Right renal cortex interstitium (tissue), 3 donors: Measurements from ENCODE around the gene KREMEN2. TPM values are rescaled to one million over a fixed set of nuclear protein-coding genes. Genes with fewer than 3 reads are reported as not detected.

Experiments
- DNase-seq, 3 donors: peaks; one replicate each; pipeline ENCODE4 v3.0.0-alpha.2; 2013; ENCODE audit warnings: low read depth in 3 of 3, low spot score in 2 of 3
- polyA plus RNA-seq, 3 donors: library from polyadenylated mRNA; unstranded; fragments of 120-200 nt; gene quantifications; one replicate each; pipeline ENCODE4 v1.2.1, GENCODE V29; 2013; ENCODE audit not compliant: insufficient read length in 3 of 3

The KREMEN2 gene
- polyA plus RNA-seq, 3 donors, result 1.00 to 1.4 (median 1.1) TPM

DNA sequence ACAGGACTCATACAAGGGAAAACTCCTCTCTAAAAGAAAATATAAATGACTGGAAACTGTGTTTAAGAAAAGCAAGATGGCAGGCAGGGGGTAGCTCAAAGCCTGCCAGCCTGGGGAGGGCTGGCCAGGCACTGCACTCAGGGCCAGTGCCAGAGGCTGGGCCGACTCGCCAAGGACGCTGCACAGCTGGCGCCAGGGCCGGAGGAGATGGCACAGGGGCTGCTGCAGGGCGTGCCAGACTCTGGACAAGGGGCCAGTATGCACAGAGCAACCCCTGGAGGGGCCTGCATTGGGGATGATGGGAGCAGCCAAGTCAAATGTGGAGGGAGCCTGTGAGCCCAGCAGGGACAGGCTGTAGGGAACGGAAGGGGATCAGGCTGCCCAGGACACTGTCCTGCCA is 12.1 kb downstream of the KREMEN2 start:
- no peak for DNase-seq

- DNase-seq, result no peak
These were observed 12.6 kb downstream of the KREMEN2 start for GRCh38 chr16:2976673-2977072.

DNA sequence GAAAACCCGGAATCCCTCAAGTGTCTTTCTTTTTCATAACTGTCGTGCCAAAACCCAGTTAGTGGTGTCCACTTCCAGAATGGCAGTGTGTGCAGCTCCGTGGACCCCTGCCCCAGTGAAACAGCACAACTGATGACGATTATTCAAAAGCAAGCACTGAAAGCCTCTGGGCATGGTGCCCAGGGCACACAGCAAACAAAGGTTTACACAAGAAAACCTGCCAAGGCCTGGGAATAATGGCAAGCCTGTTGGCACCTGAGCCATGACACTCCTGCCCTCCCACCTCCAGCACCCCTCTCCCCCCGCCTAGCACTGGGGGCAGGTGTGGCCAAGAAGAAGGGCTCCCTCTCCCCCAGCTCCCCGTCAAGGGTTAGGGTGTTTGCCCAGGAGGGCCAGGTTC is 13.4 kb downstream of the KREMEN2 start:
- no peak for DNase-seq

- no peak for DNase-seq
These were observed 15.7 kb downstream of the KREMEN2 start for GRCh38 chr16:2979669-2980226.

DNA sequence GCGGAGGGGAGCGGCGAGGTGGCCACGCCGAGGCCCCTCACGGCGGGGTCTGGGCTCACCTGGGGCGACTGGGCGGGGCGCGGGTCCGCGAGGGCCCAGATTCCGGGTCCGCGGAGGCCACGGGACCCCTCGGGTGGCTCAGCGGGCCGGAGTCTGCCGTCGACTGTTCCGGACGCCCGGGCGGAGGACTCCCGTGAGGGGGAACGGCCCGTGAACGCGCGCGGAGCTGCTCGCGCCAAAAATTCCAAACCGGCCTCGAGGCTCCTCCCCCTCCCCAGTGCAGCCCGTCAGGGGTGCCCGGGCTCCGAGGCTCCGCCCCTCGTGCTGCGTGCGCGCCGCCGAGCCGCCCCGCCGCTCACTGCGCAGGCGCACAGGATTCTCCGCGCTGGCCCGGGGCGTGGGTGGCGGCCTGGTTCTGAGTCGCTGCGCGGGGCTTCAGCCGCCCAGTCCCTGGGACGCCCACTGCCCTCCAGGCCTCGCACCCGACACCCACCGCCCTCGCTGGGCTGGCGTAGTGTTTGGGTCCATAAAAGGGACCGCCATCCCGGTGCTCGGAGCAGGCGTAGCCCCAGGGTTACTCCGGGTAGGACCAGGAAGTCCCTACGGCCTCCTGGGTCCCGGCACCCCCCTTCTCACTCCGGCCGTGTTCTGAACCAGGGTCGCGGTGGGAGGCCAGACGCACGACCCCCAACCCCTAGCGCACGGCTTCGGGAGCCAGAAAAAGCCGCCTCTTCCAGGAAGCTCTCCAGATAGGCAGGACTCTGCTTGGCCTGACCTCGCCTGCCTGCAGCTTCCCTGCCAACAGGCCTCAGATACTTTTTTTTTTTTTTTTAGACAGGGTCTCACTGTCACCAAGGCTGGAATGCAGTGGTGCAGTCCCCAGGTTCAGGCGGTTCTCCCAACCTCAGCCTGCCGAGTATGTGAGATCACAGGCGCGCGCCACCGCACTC is 16.4 kb downstream of the KREMEN2 start, which contains the start of gene PKMYT1:
Gene PKMYT1, minus strand, starts transcription at position 220 of the 950 bp plus-strand sequence. CDS start 789 bp downstream, outside the sequence.
- DNase-seq, result peak in 2 of 3 donors; percentile 74 to 81

- no peak for DNase-seq
These were observed 17.3 kb downstream of the KREMEN2 start for GRCh38 chr16:2981177-2981898.

DNA sequence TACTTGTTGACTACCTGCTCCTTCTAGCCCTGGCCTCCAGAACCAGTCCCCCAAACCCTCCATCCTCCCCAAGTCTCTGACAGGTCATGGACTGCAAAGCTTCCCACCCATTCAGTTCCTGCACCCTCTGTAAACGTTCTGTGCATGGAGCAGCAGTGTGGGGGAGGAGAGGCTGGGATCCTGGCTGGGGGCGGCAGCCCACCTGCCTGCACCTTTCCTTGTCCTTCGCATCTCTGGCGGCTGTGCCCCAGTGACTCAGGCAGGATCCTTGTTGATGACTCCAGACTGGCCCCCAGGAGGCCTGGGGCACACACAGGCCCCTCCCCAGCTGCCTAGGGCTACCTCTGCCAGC is 17.8 kb downstream of the KREMEN2 start:
- no peak for DNase-seq

- DNase-seq, result no peak
These were observed 18.3 kb downstream of the KREMEN2 start for GRCh38 chr16:2982402-2982801.

GRCh38 chr16:2983706-2984136 is 19.6 kb downstream of the KREMEN2 start:
- no peak for DNase-seq

- DNase-seq, result no peak
These were observed 21.4 kb downstream of the KREMEN2 start for GRCh38 chr16:2985462-2985861.

- DNase-seq, result no peak
These were observed 21.8 kb downstream of the KREMEN2 start for GRCh38 chr16:2985893-2986355.

DNA sequence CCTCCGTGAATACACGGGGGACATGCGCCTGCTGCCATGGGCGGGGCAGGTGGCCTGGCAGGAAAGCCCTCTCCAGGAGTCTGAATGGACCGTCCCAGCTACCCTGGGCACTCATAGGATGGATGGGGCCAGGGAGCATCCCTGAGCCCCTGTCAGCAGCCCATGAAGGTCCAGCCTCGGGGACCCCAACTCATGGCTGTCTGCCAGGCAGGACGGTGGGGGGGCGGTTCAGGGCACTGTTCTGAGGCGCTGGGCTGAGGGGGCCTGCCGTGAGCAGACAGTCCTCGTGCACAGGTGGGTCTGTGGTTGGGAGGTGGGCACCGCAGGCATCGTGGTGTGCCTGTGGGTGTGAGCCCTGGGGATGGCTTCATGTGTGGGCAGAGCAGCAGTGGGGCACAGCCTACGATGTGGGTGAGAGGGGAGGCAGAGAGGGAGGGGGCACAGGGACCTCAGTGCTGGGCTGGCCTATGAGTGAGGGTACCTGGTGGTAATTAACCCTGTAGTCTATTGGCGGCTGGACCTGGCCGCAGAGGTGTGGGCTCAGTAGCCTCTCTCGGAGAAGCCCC is 22.6 kb downstream of the KREMEN2 start:
- DNase-seq, result no peak

DNA sequence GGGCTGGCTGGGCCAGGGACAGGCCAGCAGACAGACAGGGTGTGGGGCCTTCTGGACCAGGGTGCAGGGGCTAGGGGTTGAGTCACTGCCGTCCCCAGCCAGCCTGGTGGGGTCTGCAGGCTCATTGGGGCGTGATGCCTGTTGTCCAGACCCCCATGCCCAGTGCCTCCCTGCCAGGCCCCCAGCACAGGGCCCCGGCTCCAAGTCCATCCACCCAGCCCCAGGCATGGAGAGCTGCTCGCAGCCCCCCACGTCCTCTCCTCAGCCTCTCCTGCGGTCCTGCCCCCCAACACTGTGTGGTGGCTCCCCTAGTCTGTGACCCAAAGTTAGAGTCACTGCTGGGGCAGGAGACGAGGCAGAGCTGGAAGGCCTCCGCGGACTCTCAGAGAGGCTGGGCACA is 23.2 kb downstream of the KREMEN2 start:
- DNase-seq, result no peak

GRCh38 chr16:2987833-2988232 is 23.8 kb downstream of the KREMEN2 start:
- DNase-seq, result no peak

DNA sequence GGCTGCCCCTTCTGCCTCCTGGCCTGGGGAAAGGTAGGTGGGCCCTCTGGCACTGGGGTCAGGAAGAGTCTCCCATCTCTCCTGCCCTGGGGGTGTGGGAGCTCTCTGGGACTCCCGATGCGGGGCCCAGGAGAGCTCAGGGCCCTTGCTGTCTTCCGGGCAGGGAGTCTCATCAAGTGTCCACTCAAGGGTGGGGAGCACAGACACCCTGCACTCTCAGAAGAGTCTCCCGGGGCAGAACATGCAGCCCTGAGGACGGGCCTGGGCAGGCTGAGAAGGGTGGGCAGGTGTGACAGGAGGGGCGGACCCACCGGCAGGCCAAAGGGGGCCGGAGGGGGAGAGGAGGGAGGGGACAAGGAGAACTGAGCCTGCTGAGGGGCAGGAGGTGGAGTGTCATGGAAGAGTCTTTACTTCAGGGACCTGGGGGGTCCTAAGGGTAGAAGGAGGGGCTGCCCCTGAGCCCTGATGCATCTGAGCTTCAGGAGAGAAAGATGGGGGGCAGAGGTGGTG is 24.6 kb downstream of the KREMEN2 start:
- DNase-seq, result no peak

GRCh38 chr16:2990891-2991290 is 26.8 kb downstream of the KREMEN2 start:
- no peak for DNase-seq

- no peak for DNase-seq
These were observed 27.6 kb downstream of the KREMEN2 start for GRCh38 chr16:2991566-2992261.

DNA sequence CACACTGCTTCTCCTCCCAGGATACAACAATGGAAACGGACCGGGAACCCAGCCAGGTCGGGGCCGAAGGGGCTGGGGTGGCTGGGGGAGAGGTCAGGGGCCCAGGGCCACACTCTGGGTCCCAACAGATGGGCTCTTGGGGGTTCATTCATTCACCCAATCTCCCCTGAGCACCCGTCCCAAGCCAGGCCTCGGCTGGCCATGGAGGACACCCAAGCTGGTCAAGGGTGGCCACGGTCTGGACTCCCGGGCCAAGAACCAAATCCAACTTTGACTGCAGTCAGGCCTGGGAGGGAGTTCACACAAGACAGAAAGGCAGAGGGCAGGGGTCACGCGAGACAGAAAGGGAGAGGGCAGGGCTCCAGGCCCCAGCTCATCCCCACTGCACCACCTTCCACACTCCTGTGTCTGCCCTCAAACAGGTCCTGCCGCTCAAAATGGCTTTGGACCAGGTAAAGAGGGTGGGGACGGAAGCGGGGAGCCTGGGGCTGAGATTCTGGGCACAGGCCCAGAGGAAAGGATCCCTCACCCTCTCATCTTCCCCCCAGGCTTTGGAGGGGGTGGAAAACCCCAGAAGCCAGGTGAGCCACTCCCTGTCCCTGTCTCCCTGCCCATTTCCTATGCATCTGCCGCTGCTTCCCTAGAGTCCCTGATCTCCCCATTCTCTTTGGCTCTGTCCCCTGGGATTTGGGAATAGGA is 28.5 kb downstream of the KREMEN2 start:
- DNase-seq, result no peak

DNA sequence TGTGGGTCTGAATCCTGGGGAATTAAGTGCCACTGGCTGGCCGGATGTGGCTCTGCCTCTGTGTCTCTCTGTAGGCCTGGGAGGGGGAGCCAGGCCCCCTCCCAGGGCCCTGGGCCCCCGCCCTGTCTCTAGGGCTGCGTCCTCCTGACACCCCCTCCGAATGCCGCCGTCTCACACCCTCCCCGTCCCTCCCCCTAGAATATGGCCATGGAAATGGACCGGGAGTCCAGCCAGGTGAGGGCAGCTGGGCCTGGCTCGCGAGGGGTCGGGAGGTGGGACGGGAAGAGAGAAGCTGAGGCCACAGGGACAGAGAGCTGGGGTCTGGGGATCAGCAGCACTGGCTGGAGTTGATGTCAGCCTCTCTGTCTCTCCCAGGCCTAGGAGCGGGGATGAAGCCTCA is 32.2 kb downstream of the KREMEN2 start:
- no peak for DNase-seq

GRCh38 chr16:2999929-3000328 is 35.9 kb downstream of the KREMEN2 start:
- DNase-seq, result no peak
